ENCODE data around the gene HIP1.

Gene HIP1

GRCh38 chr7:75738604-75738974, at the start of gene HIP1:
HIP1 (minus strand) TSS chr7:75738941; CDS start chr7:75738920, 21 bp downstream.
- no peak for TF ChIP-seq CTCF (IDR thresholded peaks at IDR 0.05)

GRCh38 chr7:75776295-75776971, 37.7 kb upstream of the HIP1 start:
- no peak for TF ChIP-seq CTCF (IDR thresholded peaks at IDR 0.05)

GRCh38 chr7:75772081-75773077, 33.6 kb upstream of the HIP1 start, which contains the start of gene CCL26:
CCL26 (minus strand) TSS chr7:75772211; CDS start chr7:75772176, 35 bp downstream.
- TF ChIP-seq CTCF (IDR thresholded peaks at IDR 0.05): no peak

GRCh38 chr7:75771224-75771623, 32.5 kb upstream of the HIP1 start:
- no peak for TF ChIP-seq CTCF (IDR thresholded peaks at IDR 0.05)

- TF ChIP-seq CTCF (IDR thresholded peaks at IDR 0.05): peak; percentile 74
Measured at GRCh38 chr7:75762350-75762917, 23.7 kb upstream of the HIP1 start.

GRCh38 chr7:75758491-75758890, 19.8 kb upstream of the HIP1 start:
- TF ChIP-seq CTCF (IDR thresholded peaks at IDR 0.05): no peak

- no peak for TF ChIP-seq CTCF (IDR thresholded peaks at IDR 0.05)
Measured at GRCh38 chr7:75757860-75758259, 19.1 kb upstream of the HIP1 start.

All from LNCAP (cell line).